ENCODE data around the gene GNPDA1. TPM values are rescaled to one million over a fixed set of nuclear protein-coding genes. Genes with fewer than 3 reads are reported as not detected.
A peak's percentile ranks its signal among the peaks of the same experiment; 100 is the strongest.

The GNPDA1 gene
- total and polyA plus RNA-seq, 2 of the 8 experiments (the other 6 are each of a cell fraction or from before 2014, with no cell fraction given), result 33.0 to 94.3 TPM

DNA sequence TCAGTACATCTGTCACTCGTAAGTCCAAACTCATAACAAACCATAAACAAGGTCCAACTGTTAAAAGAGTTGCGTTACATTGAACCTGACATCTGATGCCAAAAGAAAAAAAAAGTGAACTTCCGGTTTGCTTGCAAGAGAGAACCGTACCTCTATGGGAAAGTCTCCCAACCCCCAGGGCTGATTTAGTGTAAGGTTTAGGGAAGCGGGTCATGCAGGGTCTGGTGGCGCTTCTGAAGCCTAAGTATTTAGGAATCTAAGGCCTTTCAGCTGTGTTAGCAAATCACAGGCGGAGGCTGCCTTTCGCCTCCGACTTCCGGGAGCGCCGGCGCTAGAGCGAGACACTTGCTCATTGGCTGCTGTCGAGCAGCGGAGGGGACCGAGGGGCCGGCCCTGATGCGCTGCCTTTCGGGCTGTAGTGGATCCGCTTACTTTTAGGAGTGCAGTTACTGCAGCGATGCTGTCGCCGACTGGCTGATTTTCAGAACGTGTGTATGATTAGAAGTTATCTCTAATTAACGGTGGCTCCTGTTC lies 12.0 kb upstream of the GNPDA1 start:
- Histone ChIP-seq H4K20me1 (replicated peaks in 1 of 2; ENCODE audit: control insufficient read depth in 1 of 2, insufficient read depth in 2 of 2, low read length in 2 of 2) (no peaks in the 10 kb centered on the region), H3K79me1 (ENCODE audit: low read depth, low read length) (no peaks in the 10 kb centered on the region), H3K9me3 (ENCODE audit: insufficient read depth in 2 of 2, low read depth in 1 of 2, low read length in 1 of 2) (peaks cover 0 to 3% of the 10 kb centered on the region in 2 experiments; a peak in 1 of 4 replicates), H3K27ac (ENCODE audit: low read depth, low read length) (no peak overlapping the region), H4K5ac (ENCODE audit: insufficient read length, low read depth, low read length) (peak overlapping the region; percentile 81), H3K4me3 (ENCODE audit: extremely low read depth in 1 of 4, insufficient read depth in 2 of 4, low read depth in 3 of 4, low read length in 4 of 4) (peak overlapping the region; percentile 10 to 65 (median 56)), H2AFZ (ENCODE audit: low read length) (peak overlapping the region; percentile 87), H2BK5ac (ENCODE audit: low read depth, low read length) (no peak overlapping the region; the same call in 1 of the 2 replicates), H3K14ac (ENCODE audit: insufficient read length) (no peak overlapping the region), H3K4me1 (replicated peaks in 1 of 4; ENCODE audit: control insufficient read depth in 3 of 4, insufficient read depth in 4 of 4, low read length in 3 of 4) (no peaks in the 10 kb centered on the region), H2BK12ac (ENCODE audit: low read depth, low read length) (no peak overlapping the region), H3K18ac (ENCODE audit: extremely low read depth, low read length) (0 out of 2 replicates have a peak overlapping the region, but pooled peaks have one; percentile 4), H2BK20ac (ENCODE audit: low read length) (no peak overlapping the region), H3K23ac (ENCODE audit: insufficient read length) (no peak overlapping the region), H2AK5ac (ENCODE audit: low read depth, low read length) (no peak overlapping the region), H4K8ac (ENCODE audit: extremely low read depth, insufficient read depth, low read length) (no peak overlapping the region; the same call in 1 of the 2 replicates), H3K36me3 (ENCODE audit: control insufficient read depth in 2 of 4, insufficient read depth in 4 of 4, low read length in 3 of 4) (no peaks in the 10 kb centered on the region), H3K56ac (replicated peaks; ENCODE audit: insufficient read length, low read depth, low read length) (no peak overlapping the region), H3K9ac (replicated peaks in 1 of 4; ENCODE audit: extremely low read depth in 1 of 4, low read depth in 3 of 4, low read length in 3 of 4) (peak overlapping the region in 1 of 4 experiments; percentile 54; a peak in 1 of 7 replicates), H3K23me2 (ENCODE audit: low read depth, low read length) (peaks cover 4% of the 10 kb centered on the region), H4K91ac (replicated peaks; ENCODE audit: insufficient read length, low read length) (no peak overlapping the region), H3K79me2 (ENCODE audit: control insufficient read depth in 1 of 2, insufficient read depth in 2 of 2, low read length in 2 of 2) (no peaks in the 10 kb centered on the region), H2BK120ac (replicated peaks; ENCODE audit: low read depth, low read length) (no peak overlapping the region), H3K4ac (replicated peaks; ENCODE audit: insufficient read length, low read depth, low read length) (no peak overlapping the region), H3K27me3 (replicated peaks in 1 of 4; ENCODE audit: control insufficient read depth in 3 of 4, extremely low read depth in 1 of 4, insufficient read depth in 3 of 4, low read length in 3 of 4) (no peaks in the 10 kb centered on the region), H3K4me2 (ENCODE audit: insufficient read depth in 1 of 2, low read depth in 2 of 2, low read length in 2 of 2) (peak overlapping the region; percentile 73 to 82), H2BK15ac (ENCODE audit: low read length) (no peak overlapping the region)
- WGBS, 2 experiments (ENCODE audit: extremely low coverage in 1 of 2, insufficient coverage in 1 of 2, insufficient read length in 1 of 2, insufficient replicate concordance in 2 of 2, low coverage in 1 of 2, low lambda C conversion rate in 2 of 2, missing lambda C conversion rate in 1 of 2), result 2% methylated on average over 26 of the region's 26 CpGs; no CpG with 5 or more reads in 1 of the 2 experiments
- ChIA-PET CTCF (ENCODE audit: partially characterized antibody) (interaction anchor here (1.2 to 2.5 kb wide), 3 partner anchors 10 to 25 kb away, joined by 3 to 14 read pairs (median 5); no protein-coding TSS in a partner anchor), POLR2A (ENCODE audit: partially characterized antibody) (interaction anchor here (1.0 to 1.1 kb wide), 2 partner anchors 12 to 80 kb away, joined by 4 read pairs; partner anchors contain the start of gene GNPDA1)
- FAIRE-seq (peak; percentile 94), DNase-seq (ENCODE audit: low read depth in 1 of 2, low spot score in 2 of 2) (peak; percentile 77 to 84)
- TF ChIP-seq, protein P1, sequence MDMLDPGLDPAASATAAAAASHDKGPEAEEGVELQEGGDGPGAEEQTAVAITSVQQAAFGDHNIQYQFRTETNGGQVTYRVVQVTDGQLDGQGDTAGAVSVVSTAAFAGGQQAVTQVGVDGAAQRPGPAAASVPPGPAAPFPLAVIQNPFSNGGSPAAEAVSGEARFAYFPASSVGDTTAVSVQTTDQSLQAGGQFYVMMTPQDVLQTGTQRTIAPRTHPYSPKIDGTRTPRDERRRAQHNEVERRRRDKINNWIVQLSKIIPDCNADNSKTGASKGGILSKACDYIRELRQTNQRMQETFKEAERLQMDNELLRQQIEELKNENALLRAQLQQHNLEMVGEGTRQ (IDR thresholded peaks at IDR 0.05; ENCODE audit: low read length), result no peak
- TF ChIP-seq, protein P2, sequence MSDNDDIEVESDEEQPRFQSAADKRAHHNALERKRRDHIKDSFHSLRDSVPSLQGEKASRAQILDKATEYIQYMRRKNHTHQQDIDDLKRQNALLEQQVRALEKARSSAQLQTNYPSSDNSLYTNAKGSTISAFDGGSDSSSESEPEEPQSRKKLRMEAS (IDR thresholded peaks at IDR 0.05), result no peak
- TF ChIP-seq SIN3A (conservative IDR thresholded peaks at IDR 0.05 in 1 of 2, IDR thresholded peaks at IDR 0.05 in 1 of 2; ENCODE audit: low read depth in 1 of 2, low read length in 2 of 2) (peak; percentile 71 to 73; a peak in 1 of 4 replicates), RBBP5 (IDR thresholded peaks at IDR 0.05; ENCODE audit: borderline replicate concordance, low read depth, low read length) (no peak; the same call in 1 of the 2 replicates), TBP (IDR thresholded peaks at IDR 0.05; ENCODE audit: low read depth, low read length) (peak; percentile 68), SP2 (IDR thresholded peaks at IDR 0.05; ENCODE audit: low read length) (no peak), SP4 (IDR thresholded peaks at IDR 0.05; ENCODE audit: low read length) (no peak), CBX8 (IDR thresholded peaks at IDR 0.05; ENCODE audit: borderline replicate concordance, low read depth, low read length) (no peak), CEBPB (IDR thresholded peaks at IDR 0.05; ENCODE audit: low read depth, low read length) (0 out of 2 replicates have a peak, but pooled peaks have one; percentile 2)
- TF ChIP-seq, protein P3, sequence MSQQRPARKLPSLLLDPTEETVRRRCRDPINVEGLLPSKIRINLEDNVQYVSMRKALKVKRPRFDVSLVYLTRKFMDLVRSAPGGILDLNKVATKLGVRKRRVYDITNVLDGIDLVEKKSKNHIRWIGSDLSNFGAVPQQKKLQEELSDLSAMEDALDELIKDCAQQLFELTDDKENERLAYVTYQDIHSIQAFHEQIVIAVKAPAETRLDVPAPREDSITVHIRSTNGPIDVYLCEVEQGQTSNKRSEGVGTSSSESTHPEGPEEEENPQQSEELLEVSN (IDR thresholded peaks at IDR 0.05), result no peak

All from H1 (cell line).